Epithelial cell of proximal tubule (primary cell): ENCODE results near the gene HOXB6. TPM values are rescaled to one million over a fixed set of nuclear protein-coding genes. Genes with fewer than 3 reads are reported as not detected.

Experiments used
- DNase-seq: peaks from one replicate; pipeline ENCODE4 v3.0.0-alpha.2; 2011; ENCODE audit warnings: low read depth
- H3K4me3 ChIP-seq: 2 replicates; pipeline ENCODE4 v1.5.1; 2011; ENCODE audit warnings: low read depth, mild to moderate bottlenecking, low read length
- CTCF ChIP-seq: conservative IDR thresholded peaks from 2 replicates; pipeline ENCODE4 v1.5.1; 2012; ENCODE audit warnings: low read depth, mild to moderate bottlenecking, low read length
- total RNA-seq: library from RNA; depleted of rRNA; stranded (reverse); fragments of >200 nt; gene quantifications from 2 replicates; pipeline ENCODE4 v1.2.3, GENCODE V29; 2015

HOXB6 gene
- total RNA-seq, 1 donor from 2014 or later: 55.6 TPM

- DNase-seq: no peak
- H3K4me3 ChIP-seq: peak overlapping the region; percentile 74
- TF ChIP-seq CTCF: no peak
Measured at GRCh38 chr17:48594538-48595277, 10.1 kb downstream of the HOXB6 start.

- no peak for DNase-seq
- peak; percentile 84 for TF ChIP-seq CTCF
- H3K4me3 ChIP-seq: peak overlapping the region; percentile 74
Measured at GRCh38 chr17:48593840-48594537, 10.8 kb downstream of the HOXB6 start.

GRCh38 chr17:48593126-48593829 is 11.5 kb downstream of the HOXB6 start, which contains the start of gene HOXB5:
HOXB5 (minus strand) TSS chr17:48593779; CDS start chr17:48593682, 97 bp downstream.
- H3K4me3 ChIP-seq: peak within 1 kb of the TSS; percentile 74
- no peak for DNase-seq
- TF ChIP-seq CTCF: no peak

GRCh38 chr17:48592577-48592976 is 12.2 kb downstream of the HOXB6 start:
- peak overlapping the region; percentile 74 for H3K4me3 ChIP-seq
- no peak for TF ChIP-seq CTCF
- DNase-seq: no peak

GRCh38 chr17:48592057-48592514 is 12.7 kb downstream of the HOXB6 start:
- H3K4me3 ChIP-seq: peak overlapping the region; percentile 74
- no peak for TF ChIP-seq CTCF

GRCh38 chr17:48591255-48592056 is 13.3 kb downstream of the HOXB6 start:
- DNase-seq: no peak
- H3K4me3 ChIP-seq: peak overlapping the region; percentile 74

More at GRCh38 chr17:48592057-48592514, 12.7 kb downstream of the HOXB6 start:
- no peak for DNase-seq

More at GRCh38 chr17:48591255-48592056, 13.3 kb downstream of the HOXB6 start:
- no peak for TF ChIP-seq CTCF
